Activated CD8-positive, alpha-beta memory T cell treated with anti-CD3 and anti-CD28 coated beads, Interleukin-2, amount 50 U/mL, for 1 hour (primary cell): ENCODE measurements around the gene CDH2.
"Not testable (repeated sequence)": the region's sequence is repeated elsewhere in the genome, so short reads cannot be mapped to it uniquely, and the experiment has no call there.

Experiments used
- DNase-seq: peaks from one replicate; pipeline ENCODE4 v3.0.0-alpha.2; 2020; ENCODE audit errors: extremely low read depth

CDH2 gene

DNA sequence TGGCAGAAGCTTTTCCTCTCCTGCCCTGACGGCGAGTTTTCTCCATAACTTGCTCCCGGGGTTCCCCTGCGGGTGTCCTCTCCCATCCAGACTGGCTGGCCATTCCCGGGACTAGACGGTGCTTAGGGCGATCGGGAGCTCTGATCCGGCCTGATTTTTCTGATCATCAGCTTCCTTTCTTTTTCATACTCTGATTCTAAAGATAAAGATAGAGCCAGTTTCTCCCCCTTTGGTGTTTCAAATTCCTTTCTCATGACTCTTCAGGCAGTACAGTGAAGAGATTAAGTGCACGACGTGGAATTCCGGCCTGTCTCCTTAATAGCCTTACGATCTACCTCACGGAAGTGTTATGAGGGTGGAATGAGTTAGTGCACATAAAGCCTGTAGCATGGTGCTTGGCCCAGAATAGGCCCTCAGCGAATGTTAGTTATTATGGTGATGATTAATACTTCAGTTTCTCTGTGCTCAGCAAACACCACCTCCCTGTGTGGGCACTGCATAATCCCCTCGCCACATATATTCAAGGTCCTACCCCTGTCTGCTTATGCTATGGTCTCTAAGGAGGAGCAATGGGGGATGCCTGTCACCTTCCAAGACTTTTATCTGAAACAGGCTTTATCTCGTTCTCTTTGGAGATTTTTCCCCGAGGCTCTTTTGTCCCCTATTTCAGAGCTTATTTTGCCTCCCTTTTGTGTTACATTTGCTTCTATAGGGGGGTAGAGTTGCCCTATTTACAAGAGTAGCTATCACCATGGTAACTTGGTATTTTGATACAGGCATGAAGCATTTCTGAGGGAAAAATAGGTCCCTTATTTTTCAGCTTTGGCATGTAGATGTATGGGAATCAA, 254.8 kb downstream of the CDH2 start:
- no peak for DNase-seq

GRCh38 chr18:27921392-27921791, 255.5 kb downstream of the CDH2 start:
- DNase-seq, result no peak

DNA sequence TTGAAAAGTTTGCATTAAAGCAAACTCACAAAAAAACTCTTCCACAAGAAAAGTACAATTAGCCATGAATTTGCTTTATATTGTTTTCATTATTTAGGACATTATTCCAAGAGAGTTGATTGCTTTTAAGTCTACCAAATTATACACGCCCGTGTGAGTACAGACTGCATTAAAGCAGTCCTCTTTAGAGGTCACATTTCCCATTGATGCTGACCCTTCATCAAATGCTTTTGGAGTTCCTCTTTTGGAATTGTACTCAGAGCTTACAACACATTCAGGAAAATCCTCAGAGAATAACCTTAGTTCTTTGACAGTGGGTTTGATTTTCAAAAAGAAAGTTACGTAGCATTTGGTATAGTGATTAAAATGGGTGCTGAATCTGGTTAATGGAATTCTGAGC, 256.1 kb downstream of the CDH2 start:
- no peak for DNase-seq

DNA sequence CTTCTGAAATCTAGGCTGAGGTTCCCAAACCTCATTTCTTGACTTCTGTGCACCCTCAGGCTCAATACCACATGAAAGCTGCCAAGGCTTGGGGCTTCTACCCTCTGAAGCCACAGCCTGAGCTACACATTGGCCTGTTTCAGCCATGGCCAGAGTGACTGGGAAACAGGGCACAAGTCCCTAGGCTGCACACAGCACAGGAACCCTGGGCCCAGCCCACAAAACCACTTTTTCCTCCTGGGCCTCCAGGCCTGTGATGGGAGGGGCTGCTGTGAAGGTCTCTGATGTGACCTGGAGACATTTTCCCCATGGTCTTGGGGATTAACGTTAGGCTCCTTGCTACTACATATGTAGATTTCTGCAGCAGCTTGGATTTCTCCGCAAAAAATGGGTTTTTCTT, 270.7 kb downstream of the CDH2 start:
- not testable (repeated sequence) for DNase-seq

- no peak for DNase-seq
Measured at GRCh38 chr18:27903906-27904305, 273.0 kb downstream of the CDH2 start.

DNA sequence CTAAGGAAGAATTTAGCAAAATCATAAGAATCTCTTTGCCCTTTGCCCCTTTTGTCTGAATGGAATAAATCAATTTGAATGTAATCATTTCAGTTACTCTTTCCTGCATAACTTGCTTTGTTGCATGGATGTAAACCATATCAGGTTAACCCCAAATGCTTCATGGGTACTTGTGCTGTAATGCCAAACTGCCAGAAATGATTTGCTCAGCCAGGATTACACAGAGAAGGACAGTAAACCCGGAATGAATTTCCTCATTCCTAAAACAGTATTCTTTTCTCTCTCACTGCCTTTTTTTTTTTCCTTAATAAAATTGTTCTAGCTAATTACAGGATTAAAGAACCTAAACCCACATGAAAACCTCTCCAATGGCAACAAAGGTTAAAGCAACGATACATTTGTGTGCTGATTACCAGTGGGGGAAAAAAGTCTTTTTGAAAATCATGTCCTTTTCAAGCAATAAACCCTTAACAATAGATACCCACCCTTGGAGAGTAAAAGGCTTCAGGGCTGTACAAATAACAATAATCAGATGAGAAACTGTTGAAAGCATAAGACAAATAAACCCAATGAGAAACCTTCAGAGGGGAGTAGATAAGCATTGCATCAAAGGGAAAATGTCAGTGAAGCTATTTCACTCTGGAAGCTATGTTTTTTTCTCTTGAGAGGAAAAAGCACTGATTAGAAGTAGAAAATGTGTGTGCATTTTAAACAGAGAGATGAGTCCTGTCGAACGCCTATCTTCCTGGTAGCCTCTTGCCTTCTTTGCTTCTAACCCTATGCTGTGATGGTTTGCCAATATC, 275.3 kb downstream of the CDH2 start:
- no peak for DNase-seq
